ENCODE data around the gene NTNG1. TPM values are rescaled to one million over a fixed set of nuclear protein-coding genes. Genes with fewer than 3 reads are reported as not detected.

The NTNG1 gene
- total RNA-seq, 1 experiment from 2014 or later = 2.3 TPM

- Mint-ChIP-seq H3K27ac (no peak overlapping the region), H3K4me3 (no peak overlapping the region), H3K36me3 (no peaks in the 10 kb centered on the region), H3K4me1 (peaks cover 4% of the 10 kb centered on the region; the same call in 1 of the 2 replicates), H3K9me3 (no peaks in the 10 kb centered on the region), H3K27me3 (ENCODE audit: low read depth) (no peaks in the 10 kb centered on the region)
- ATAC-seq = no peak
- no peak for TF ChIP-seq ERG (CRISPR knock-in tag; IDR thresholded peaks at IDR 0.05)
- no peak for TF ChIP-seq ZNF281 (CRISPR knock-in tag; IDR thresholded peaks at IDR 0.05)
- no peak for TF ChIP-seq AR (CRISPR knock-in tag; IDR thresholded peaks at IDR 0.05)
- TF ChIP-seq E2F4 (CRISPR knock-in tag; IDR thresholded peaks at IDR 0.05; ENCODE audit: borderline replicate concordance, low read depth) = no peak
- no peak for TF ChIP-seq E2F1 (CRISPR knock-in tag; IDR thresholded peaks at IDR 0.05)
- no peak for TF ChIP-seq CTCF (IDR thresholded peaks at IDR 0.05)
- TF ChIP-seq ATF1 (CRISPR knock-in tag; IDR thresholded peaks at IDR 0.05) = no peak
- no peak for TF ChIP-seq SOX15 (CRISPR knock-in tag; IDR thresholded peaks at IDR 0.05)
- no peak for TF ChIP-seq NFE2L1 (CRISPR knock-in tag; IDR thresholded peaks at IDR 0.05)
- no peak for TF ChIP-seq MLX (CRISPR knock-in tag; IDR thresholded peaks at IDR 0.05)
- no peak for TF ChIP-seq ATF6 (CRISPR knock-in tag; IDR thresholded peaks at IDR 0.05)
- no peak for TF ChIP-seq ZBTB21 (CRISPR knock-in tag; IDR thresholded peaks at IDR 0.05; ENCODE audit: borderline replicate concordance)
- TF ChIP-seq EMX1 (CRISPR knock-in tag; IDR thresholded peaks at IDR 0.05) = no peak
- no peak for TF ChIP-seq FOXK1 (CRISPR knock-in tag; IDR thresholded peaks at IDR 0.05)
- no peak for TF ChIP-seq PREB (CRISPR knock-in tag; IDR thresholded peaks at IDR 0.05; ENCODE audit: borderline replicate concordance)
- no peak for TF ChIP-seq JUN (CRISPR knock-in tag; IDR thresholded peaks at IDR 0.05)
- no peak for TF ChIP-seq GABPB1 (CRISPR knock-in tag; IDR thresholded peaks at IDR 0.05)
- DNase-seq (ENCODE audit: low spot score) = no peak
- CTCF ChIA-PET = interaction anchor here (1.2 to 1.6 kb wide), 2 partner anchors 11 to 13 kb away, joined by 3 to 4 read pairs; no protein-coding TSS in a partner anchor
- POLR2A ChIA-PET = no interaction called here
Measured at GRCh38 chr1:107153014-107153413, 12.2 kb downstream of the NTNG1 start.

Measured in WTC11 (cell line).